Neuronal stem cell (in vitro differentiated cells): ENCODE results near the gene RALGAPA2.

Source experiments
- DNase-seq: peaks from one replicate; pipeline ENCODE4 v3.0.0-alpha.2; 2013; ENCODE audit warnings: low spot score
- H2AFZ ChIP-seq: one replicate; pipeline ENCODE4 v1.6.1; 2013; ENCODE audit warnings: mild to moderate bottlenecking, low read length, inconsistent platforms
- H2AK5ac ChIP-seq: 2 replicates; pipeline ENCODE4 v1.6.1; 2013; ENCODE audit warnings: low read depth, mild to moderate bottlenecking, inconsistent platforms, low read length, moderate library complexity, mixed read lengths
- H2BK120ac ChIP-seq: 2 replicates; pipeline ENCODE4 v1.6.1; 2013; ENCODE audit warnings: low read depth, mild to moderate bottlenecking, inconsistent platforms, low read length, moderate library complexity, mixed read lengths
- H2BK12ac ChIP-seq: one replicate; pipeline ENCODE4 v1.6.1; 2013; ENCODE audit warnings: low read length, inconsistent platforms
- H2BK15ac ChIP-seq: 2 replicates; pipeline ENCODE4 v1.6.1; 2013; ENCODE audit warnings: mild to moderate bottlenecking, low read length, inconsistent platforms, mixed read lengths
- H2BK5ac ChIP-seq: one replicate; pipeline ENCODE4 v1.6.1; 2013; ENCODE audit warnings: inconsistent platforms, mild to moderate bottlenecking, low read length, moderate library complexity
- H3K14ac ChIP-seq: one replicate; pipeline ENCODE4 v1.6.1; 2013; ENCODE audit warnings: low read length, inconsistent platforms
- H3K18ac ChIP-seq: 2 replicates; pipeline ENCODE4 v1.6.1; 2013; ENCODE audit warnings: low read length, inconsistent platforms
- H3K23ac ChIP-seq: 2 replicates; pipeline ENCODE4 v1.6.1; 2013; ENCODE audit warnings: low read depth, mild to moderate bottlenecking, mixed read lengths, low read length, inconsistent platforms; ENCODE audit not compliant: poor library complexity
- H3K27ac ChIP-seq: replicated peaks from 3 replicates; pipeline ENCODE4 v1.5.1; 2013; ENCODE audit warnings: low read length, inconsistent platforms
- H3K27me3 ChIP-seq, 3 experiments: 2 replicates each; pipeline ENCODE4 v1.6.1; 2013; ENCODE audit warnings: low read length in 3 of 3, mild to moderate bottlenecking in 2 of 3, inconsistent platforms in 1 of 3, low read depth in 1 of 3, mixed read lengths in 1 of 3, moderate library complexity in 1 of 3; ENCODE audit not compliant: control insufficient read depth in 3 of 3, insufficient read depth in 3 of 3
- H3K36me3 ChIP-seq, 2 donors: replicated peaks in 1 of 2; 2 replicates each; pipeline ENCODE4 v1.6.1; 2013; ENCODE audit warnings: low read length in 2 of 2; ENCODE audit not compliant: control insufficient read depth in 2 of 2, insufficient read depth in 2 of 2
- H3K4ac ChIP-seq: 2 replicates; pipeline ENCODE4 v1.6.1; 2013; ENCODE audit warnings: inconsistent platforms, mild to moderate bottlenecking, low read length, moderate library complexity
- H3K4me1 ChIP-seq, 2 donors: 1 replicate in 1 of 2; 2 replicates in 1 of 2; pipeline ENCODE4 v1.6.1; 2013; ENCODE audit warnings: low read length in 2 of 2, low read depth in 1 of 2; ENCODE audit not compliant: control insufficient read depth in 2 of 2, insufficient read depth in 1 of 2
- H3K4me2 ChIP-seq: one replicate; pipeline ENCODE4 v1.6.1; 2013; ENCODE audit warnings: mild to moderate bottlenecking, low read length, inconsistent platforms; ENCODE audit not compliant: insufficient read depth, poor library complexity, severe bottlenecking
- H3K4me3 ChIP-seq, 2 donors: 2 replicates each; pipeline ENCODE4 v1.5.1; 2013; ENCODE audit warnings: low read length in 2 of 2, mild to moderate bottlenecking in 2 of 2, inconsistent platforms in 1 of 2, moderate library complexity in 1 of 2
- H3K79me1 ChIP-seq: one replicate; pipeline ENCODE4 v1.6.1; 2013; ENCODE audit warnings: low read depth, mild to moderate bottlenecking, inconsistent platforms, low read length, moderate library complexity
- H3K9ac ChIP-seq: one replicate; pipeline ENCODE4 v1.6.1; 2013; ENCODE audit warnings: mild to moderate bottlenecking, low read depth, low read length, inconsistent platforms; ENCODE audit not compliant: poor library complexity
- H3K9me3 ChIP-seq, 2 donors: replicated peaks in 1 of 2; 2 replicates each; pipeline versions ENCODE3 to v1.6.1; 2013; ENCODE audit warnings: low read length in 2 of 2, mild to moderate bottlenecking in 2 of 2, inconsistent platforms in 1 of 2, low read depth in 1 of 2, mixed read lengths in 1 of 2, moderate library complexity in 1 of 2; ENCODE audit not compliant: control insufficient read depth in 2 of 2, insufficient read depth in 1 of 2
- H4K8ac ChIP-seq: one replicate; pipeline ENCODE4 v1.6.1; 2013; ENCODE audit warnings: low read depth, mild to moderate bottlenecking, inconsistent platforms, low read length, moderate library complexity
- H4K91ac ChIP-seq: one replicate; pipeline ENCODE4 v1.6.1; 2013; ENCODE audit warnings: low read length, low read depth, mild to moderate bottlenecking, inconsistent platforms; ENCODE audit not compliant: poor library complexity
- WGBS, 2 donors: extraction: QIAGEN DNeasy Blood & Tissue Kit; methylation state at CpG; one replicate each; pipeline ENCODE4 v1.1.7; 2013; ENCODE audit warnings: missing lambda C conversion rate in 2 of 2, mixed read lengths in 1 of 2; ENCODE audit not compliant: insufficient read length in 2 of 2, insufficient replicate concordance in 1 of 2; ENCODE audit errors: extremely low coverage in 2 of 2; 5-methylcytosine and 5-hydroxymethylcytosine counted together

The RALGAPA2 gene

DNA sequence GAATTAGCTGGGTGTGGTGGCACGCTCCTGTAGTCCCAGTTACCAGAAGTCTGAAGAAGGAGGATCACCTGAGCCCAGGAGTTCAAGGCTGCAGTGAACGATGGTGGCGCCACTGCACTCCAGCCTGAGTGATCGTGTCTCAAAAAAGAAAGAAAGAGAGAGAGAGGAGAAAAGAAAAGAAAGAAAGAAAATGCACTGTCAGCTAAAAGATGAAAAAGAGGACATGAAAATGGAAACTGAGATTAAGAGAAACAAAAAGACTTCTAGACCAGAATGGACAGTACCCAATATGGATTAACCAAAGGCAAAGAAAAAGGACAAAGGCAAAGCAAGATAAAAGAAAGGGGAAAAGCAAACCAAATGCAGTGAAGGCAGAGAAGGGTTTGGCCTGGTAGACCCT is 9.0 kb upstream of the RALGAPA2 start:
- H2BK120ac ChIP-seq: no peak overlapping the region
- no peak overlapping the region for H2BK12ac ChIP-seq
- no peaks in the 10 kb centered on the region for H3K36me3 ChIP-seq
- no peaks in the 10 kb centered on the region for H3K27me3 ChIP-seq
- H3K18ac ChIP-seq: no peak overlapping the region
- no peak overlapping the region for H3K4me2 ChIP-seq
- H3K4ac ChIP-seq: no peak overlapping the region
- no peak overlapping the region for H3K27ac ChIP-seq
- no peaks in the 10 kb centered on the region for H3K4me1 ChIP-seq
- no peak overlapping the region for H4K8ac ChIP-seq
- no peak overlapping the region for H3K4me3 ChIP-seq
- no peak overlapping the region for H2AK5ac ChIP-seq
- H2AFZ ChIP-seq: no peak overlapping the region
- WGBS, 2 donors: no CpG with 5 or more reads among the region's 4 CpGs
- no peaks in the 10 kb centered on the region for H3K9me3 ChIP-seq
- H3K79me1 ChIP-seq: no peaks in the 10 kb centered on the region
- no peak overlapping the region for H3K23ac ChIP-seq
- no peak overlapping the region for H2BK5ac ChIP-seq
- DNase-seq: no peak
- H2BK15ac ChIP-seq: no peak overlapping the region
- H3K14ac ChIP-seq: no peak overlapping the region
- H4K91ac ChIP-seq: no peak overlapping the region
- no peak overlapping the region for H3K9ac ChIP-seq

DNA sequence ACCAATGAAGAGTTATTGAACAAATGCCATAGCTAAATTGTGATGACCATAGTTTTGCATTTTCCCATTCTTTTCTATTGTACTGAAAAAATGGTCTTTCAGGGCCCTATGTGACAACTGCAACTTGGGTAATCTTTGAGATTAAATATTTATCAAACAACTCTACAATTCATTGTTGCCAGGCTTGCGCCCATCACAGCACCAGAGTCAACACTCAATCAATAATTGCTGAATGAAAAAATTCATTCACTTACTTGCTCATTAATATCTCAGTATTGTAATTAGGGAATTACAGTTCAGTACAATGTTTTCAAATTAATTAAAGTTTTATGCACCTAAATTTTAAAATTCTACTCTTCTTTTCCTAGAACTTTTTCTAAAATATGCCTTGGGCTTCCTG is 7.7 kb upstream of the RALGAPA2 start:
- Histone ChIP-seq H3K4me3 (no peak overlapping the region), H3K9ac (no peak overlapping the region), H3K4ac (no peak overlapping the region), H3K79me1 (no peaks in the 10 kb centered on the region), H3K14ac (no peak overlapping the region), H3K18ac (no peak overlapping the region), H2BK5ac (no peak overlapping the region), H2BK15ac (no peak overlapping the region), H3K27me3 (no peaks in the 10 kb centered on the region), H3K9me3 (no peaks in the 10 kb centered on the region), H2BK120ac (no peak overlapping the region), H2AFZ (no peak overlapping the region), H2AK5ac (no peak overlapping the region), H3K4me2 (no peak overlapping the region), H2BK12ac (no peak overlapping the region), H3K4me1 (no peaks in the 10 kb centered on the region), H3K36me3 (no peaks in the 10 kb centered on the region), H4K91ac (no peak overlapping the region), H4K8ac (no peak overlapping the region), H3K23ac (no peak overlapping the region), H3K27ac (no peak overlapping the region)
- DNase-seq: no peak
- no CpG with 5 or more reads among the region's 1 CpG for WGBS, 2 donors

DNA sequence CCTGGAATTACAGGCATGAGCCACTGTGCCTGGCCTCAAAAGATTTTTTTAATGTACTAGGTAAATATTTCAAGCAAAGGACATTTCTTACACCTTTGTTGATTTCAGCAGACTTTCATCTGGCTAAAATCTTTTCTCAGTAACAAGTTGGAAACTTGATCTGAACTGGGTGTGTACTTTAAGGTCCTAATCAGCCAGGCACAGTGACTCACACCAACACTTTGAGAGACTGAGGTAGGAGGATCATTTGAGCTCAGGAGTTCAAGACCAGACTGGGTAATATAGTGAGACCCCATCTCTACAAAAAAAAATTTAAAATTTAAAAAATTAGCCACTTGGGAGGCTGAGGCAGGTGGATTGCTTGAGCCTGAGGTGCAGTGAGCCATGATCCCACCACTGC is 7.0 kb upstream of the RALGAPA2 start:
- H4K8ac ChIP-seq: no peak overlapping the region
- DNase-seq: no peak
- H2AFZ ChIP-seq: no peak overlapping the region

DNA sequence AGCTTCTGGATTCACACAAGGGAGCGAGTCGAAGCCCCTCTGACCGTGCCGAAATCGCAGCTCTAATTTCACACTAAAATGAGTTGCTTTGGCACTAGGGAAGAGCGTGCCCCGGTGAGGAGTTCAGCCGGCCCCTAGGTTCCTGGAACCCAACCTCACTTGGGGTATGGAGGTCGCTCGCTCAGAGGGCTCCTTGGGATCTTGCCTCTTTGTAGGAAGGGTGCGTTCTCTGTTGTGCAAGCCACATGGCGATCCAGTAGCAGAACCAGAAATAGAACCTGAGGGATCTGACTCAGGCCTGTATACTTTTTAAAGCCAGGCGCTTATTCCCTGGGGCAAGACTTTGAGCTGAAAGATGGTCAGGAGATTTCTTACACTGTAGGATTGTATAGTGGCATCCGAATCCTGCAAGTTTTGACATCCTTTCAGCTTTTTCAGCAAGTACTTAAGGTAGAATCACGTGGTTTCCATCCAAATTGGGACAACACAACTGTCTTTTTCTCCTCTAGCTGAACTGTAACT is 861 bp upstream of the RALGAPA2 start:
- H3K23ac ChIP-seq: no peak overlapping the region
- H2BK12ac ChIP-seq: no peak overlapping the region
- no peak overlapping the region for H3K9ac ChIP-seq
- no peaks in the 10 kb centered on the region for H3K27me3 ChIP-seq
- peak overlapping the region; percentile 19 for H3K4me2 ChIP-seq
- no peak overlapping the region for H4K8ac ChIP-seq
- no peak overlapping the region for H2AK5ac ChIP-seq
- H3K18ac ChIP-seq: no peak overlapping the region
- H3K4me3 ChIP-seq: peak overlapping the region in 1 of 2 donors; percentile 79
- H3K4ac ChIP-seq: no peak overlapping the region
- WGBS, 2 donors: no CpG with 5 or more reads among the region's 15 CpGs
- peaks cover 4% of the 10 kb centered on the region for H3K79me1 ChIP-seq
- DNase-seq: no peak
- peaks cover 5 to 12% of the 10 kb centered on the region in 2 donors for H3K4me1 ChIP-seq
- no peak overlapping the region for H2BK5ac ChIP-seq
- H2BK120ac ChIP-seq: no peak overlapping the region
- H3K27ac ChIP-seq: no peak overlapping the region
- no peaks in the 10 kb centered on the region for H3K9me3 ChIP-seq
- no peak overlapping the region for H3K14ac ChIP-seq
- H3K36me3 ChIP-seq: no peaks in the 10 kb centered on the region
- H2AFZ ChIP-seq: peak overlapping the region; percentile 95
- no peak overlapping the region for H2BK15ac ChIP-seq
- no peak overlapping the region for H4K91ac ChIP-seq

More for the DNA sequence above, 7.0 kb upstream of the RALGAPA2 start:
- no peak overlapping the region for H3K18ac ChIP-seq
- no peak overlapping the region for H3K23ac ChIP-seq
- no peaks in the 10 kb centered on the region for H3K4me1 ChIP-seq
- no peak overlapping the region for H2BK120ac ChIP-seq
- H3K4me2 ChIP-seq: no peak overlapping the region
- no peak overlapping the region for H3K9ac ChIP-seq
- H3K27ac ChIP-seq: no peak overlapping the region
- H3K9me3 ChIP-seq: no peaks in the 10 kb centered on the region
- no peak overlapping the region for H2BK15ac ChIP-seq
- H2AK5ac ChIP-seq: no peak overlapping the region
- no peaks in the 10 kb centered on the region for H3K79me1 ChIP-seq
- no peak overlapping the region for H2BK12ac ChIP-seq
- H3K4me3 ChIP-seq: no peak overlapping the region
- H4K91ac ChIP-seq: no peak overlapping the region
- no peaks in the 10 kb centered on the region for H3K27me3 ChIP-seq
- no peaks in the 10 kb centered on the region for H3K36me3 ChIP-seq
- no peak overlapping the region for H2BK5ac ChIP-seq
- H3K4ac ChIP-seq: no peak overlapping the region
- no peak overlapping the region for H3K14ac ChIP-seq
